Ecto neural progenitor cell (in vitro differentiated cells): ENCODE data around the gene MBD3L3.
"Not testable (repeated sequence)": the region's sequence is repeated elsewhere in the genome, so short reads cannot be mapped to it uniquely, and the experiment has no call there.

Experiments used
- DNase-seq: peaks from one replicate; pipeline ENCODE4 v3.0.0-alpha.2; 2018; ENCODE audit warnings: low spot score

The MBD3L3 gene

DNA sequence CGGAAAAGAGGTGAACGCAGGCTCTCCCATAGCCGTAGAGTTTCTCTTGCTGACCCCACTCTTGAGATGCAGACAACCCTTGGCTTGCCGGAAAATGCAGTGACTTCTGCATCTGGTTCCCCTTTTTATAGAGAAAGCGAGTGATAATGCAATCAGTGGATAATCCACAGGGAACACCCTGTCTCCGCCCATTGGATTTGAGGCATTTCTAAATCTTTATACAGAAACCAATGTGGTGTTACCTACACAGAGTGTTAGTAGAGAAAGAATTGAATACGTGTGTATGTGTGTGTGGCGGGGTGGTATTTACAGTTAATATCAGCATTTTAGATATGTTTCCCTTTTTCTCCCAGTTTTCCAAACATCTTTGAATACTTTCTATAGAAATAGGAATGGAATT is at the start of gene MBD3L3:
MBD3L3 (minus strand) TSS at position 101 of the 400 bp plus-strand sequence; CDS start at position 30, 71 bp downstream.
- DNase-seq: not testable (repeated sequence)

DNA sequence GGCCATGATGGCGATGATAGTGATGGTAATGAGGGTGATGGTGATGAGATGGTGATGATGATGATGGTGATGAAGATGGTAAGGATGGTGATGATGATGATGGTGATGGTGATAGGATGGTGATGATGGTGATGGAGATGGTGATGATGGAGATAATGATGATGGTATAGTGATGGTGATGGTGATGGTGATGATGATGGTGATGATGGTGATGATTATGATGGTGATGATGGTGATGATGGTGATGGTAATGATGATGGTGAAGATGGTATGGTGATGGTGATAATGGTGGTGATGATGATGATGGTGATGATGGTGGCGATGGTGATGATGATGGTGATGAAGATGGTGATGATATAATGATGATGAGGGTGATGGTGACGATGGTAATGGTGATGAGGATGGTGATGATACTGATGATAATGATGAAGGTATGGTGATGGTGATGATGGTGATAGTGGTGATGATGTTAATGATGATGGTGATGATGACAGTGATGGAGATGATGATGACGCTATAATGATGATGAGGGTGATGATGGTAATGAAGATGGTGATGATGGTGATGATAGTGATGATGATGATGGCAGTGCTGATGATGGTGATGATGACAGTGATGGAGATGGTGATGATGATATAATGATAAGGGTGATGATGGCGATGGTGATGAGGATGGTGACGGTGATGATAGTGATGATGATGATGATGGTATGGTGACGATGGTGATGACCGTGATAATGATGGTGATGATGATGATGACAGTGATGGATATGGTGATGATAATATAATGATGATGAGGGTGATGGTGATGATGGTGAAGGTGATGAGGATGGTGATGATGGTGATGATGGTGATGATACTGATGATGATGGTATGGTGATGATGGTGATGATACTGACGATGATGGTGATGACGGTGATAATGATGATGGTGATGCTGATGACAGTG is 48.5 kb upstream of the MBD3L3 start:
- DNase-seq: no peak

DNA sequence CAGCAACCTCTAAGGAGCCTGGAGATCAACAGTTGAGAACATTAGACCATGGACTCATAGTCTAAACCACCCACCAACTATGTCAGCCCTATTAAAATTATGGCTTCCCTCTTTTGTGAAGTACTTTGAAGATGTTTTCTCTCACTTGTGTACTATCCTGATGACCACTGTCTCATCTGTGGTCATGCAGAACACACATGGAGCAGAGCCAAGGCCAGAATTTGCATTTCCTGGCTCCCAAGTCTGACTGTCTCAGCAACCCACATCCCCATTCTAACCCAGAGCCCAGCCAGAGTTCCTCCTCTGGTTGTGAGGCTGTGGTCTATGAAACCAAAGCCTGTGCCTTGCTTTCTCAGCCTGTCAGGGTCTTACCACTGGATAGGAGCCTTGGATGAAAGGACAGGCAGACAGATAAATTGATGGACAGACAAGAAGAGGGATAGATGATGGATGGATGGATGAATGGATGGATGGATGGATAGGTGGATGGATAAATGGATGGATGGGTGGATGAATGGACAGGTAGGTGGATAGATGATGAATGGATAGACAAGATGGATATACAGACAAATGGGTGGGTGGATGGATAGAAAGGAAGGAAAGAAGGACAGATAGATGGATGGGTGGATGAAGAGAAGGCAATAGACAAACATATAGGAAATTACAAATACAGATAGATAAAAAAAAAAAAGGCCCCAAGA is 46.4 kb upstream of the MBD3L3 start:
- DNase-seq: no peak

DNA sequence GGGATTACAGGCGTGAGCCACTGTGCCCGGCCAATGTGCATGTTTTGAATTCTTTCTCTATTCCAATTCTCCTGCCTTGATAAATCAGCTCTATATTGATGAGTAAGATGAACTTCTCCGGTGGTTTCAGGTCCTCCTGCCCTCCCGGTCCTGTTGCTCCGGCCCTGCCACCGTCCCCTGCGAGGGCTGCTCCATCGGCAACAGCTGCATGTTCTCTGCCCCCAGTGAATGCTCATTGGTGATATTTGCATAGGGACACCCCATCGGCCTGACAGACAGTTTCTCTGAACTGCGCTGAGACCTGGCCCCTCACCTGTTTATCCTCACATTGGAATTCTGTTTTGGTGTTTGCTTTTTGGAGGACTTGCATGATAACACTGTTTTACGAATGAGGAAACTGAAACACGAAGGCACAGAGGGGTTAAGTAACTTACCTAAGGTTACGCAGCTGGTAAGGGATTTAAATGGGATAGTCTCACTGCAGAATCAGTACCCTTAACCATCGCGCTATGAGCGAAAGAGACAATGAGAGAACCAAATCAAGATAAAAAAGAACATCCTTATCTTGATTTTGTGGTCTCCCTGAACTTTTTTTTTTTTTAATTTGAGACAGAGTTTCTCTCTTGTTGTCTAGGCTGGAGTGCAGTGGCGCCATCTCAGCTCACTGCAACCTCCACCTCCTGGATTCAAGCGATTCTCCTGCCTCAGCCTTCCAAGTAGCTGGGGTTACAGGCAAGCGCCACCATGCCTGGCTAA is 43.2 kb upstream of the MBD3L3 start:
- no peak for DNase-seq

DNA sequence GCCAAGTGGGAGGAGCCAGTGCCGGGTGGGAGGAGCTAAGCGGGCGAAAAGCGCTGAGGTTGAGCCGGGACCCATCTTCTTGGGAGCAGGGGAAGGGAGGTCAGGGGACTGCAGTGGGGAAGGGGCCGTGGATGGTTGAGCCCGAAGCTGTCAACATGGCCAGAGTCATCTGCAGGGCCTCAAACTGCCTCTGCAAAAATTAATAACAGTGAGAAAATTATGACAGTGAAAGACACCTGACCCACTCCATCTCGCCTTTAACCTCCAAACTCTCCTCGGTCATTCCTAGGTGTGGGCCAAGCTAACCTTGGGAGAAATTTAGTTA is 41.1 kb upstream of the MBD3L3 start:
- DNase-seq: no peak

DNA sequence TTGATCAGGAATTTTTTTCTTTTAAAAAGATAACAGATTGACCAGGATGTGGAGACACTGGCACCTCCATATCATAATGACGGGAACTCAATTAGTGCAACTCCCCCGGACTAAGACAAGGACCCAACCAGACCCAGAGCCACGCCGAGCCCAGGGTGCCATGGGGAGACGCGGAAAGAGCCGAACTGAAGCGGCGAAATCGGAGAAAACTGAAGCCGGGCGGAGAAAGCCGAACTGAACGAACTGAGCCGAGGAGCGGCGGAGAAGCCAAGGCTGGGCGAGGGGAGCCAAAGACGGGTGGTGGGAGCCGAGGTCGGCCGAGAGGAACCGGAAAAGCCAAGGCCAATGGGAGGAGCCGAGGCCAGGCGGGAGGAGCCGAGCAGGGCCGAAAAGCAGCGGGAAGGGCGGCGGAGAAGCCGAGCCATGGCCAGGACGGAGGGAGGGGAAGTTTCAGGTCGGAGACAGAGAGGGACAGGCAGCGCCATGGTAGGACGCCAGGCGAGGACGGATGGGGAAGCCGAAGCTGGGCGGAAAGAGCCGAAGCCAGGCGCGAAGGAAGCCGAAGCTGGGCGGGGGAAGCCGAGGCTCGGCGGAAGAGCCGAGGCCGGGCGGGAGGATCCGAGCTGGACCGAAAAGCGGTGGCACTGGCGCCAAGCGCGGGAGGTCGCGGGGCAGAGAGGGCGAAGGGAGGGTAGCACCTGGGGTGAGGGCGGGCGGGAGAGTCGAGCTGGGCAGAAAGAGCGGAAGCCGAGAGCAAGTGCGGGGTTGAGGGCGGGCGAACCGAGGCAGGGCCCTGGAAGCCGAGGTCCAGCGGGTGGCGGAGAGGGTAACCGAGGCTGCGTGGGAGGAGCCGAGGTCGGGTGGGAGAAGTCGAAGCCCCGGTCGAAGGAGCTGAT is 40.5 kb upstream of the MBD3L3 start:
- DNase-seq: peak; percentile 95

DNA sequence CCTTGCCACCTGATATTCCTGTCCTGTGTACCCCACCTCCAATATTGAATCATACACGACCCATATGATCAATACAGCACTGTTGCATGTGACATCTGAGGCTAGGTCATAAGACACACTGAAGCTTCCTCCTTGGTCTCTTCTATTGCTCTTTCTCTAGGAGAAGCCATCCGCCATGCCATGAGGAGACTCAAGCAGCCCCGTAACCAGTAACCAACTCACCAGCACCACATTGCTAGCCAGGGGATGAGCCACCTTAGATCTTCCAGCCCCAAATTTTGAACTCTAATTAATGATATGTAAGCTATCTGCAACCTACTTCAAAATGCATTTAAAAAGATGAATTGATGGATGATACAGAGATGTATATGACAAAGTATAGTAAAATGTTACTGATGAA is 39.6 kb upstream of the MBD3L3 start:
- DNase-seq: no peak

DNA sequence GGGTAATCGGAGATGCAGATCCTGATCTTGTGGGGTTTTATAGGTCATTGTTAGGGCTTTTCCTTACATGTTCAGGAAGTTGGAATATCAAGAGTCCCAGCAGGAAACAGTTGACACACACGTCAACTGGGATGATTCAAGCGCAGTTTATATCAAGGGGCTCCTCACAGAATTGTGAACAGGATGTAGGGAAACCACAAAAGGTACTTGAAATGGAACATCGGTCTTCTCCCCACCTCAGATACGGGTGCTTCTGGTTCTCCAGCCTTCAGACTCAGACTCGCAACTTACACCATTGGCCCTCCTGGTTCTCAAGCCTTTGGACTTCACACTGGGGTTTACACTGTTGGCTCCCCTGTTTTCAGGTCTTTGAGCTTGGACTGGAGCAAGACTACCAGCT is 30.5 kb upstream of the MBD3L3 start:
- DNase-seq: no peak

DNA sequence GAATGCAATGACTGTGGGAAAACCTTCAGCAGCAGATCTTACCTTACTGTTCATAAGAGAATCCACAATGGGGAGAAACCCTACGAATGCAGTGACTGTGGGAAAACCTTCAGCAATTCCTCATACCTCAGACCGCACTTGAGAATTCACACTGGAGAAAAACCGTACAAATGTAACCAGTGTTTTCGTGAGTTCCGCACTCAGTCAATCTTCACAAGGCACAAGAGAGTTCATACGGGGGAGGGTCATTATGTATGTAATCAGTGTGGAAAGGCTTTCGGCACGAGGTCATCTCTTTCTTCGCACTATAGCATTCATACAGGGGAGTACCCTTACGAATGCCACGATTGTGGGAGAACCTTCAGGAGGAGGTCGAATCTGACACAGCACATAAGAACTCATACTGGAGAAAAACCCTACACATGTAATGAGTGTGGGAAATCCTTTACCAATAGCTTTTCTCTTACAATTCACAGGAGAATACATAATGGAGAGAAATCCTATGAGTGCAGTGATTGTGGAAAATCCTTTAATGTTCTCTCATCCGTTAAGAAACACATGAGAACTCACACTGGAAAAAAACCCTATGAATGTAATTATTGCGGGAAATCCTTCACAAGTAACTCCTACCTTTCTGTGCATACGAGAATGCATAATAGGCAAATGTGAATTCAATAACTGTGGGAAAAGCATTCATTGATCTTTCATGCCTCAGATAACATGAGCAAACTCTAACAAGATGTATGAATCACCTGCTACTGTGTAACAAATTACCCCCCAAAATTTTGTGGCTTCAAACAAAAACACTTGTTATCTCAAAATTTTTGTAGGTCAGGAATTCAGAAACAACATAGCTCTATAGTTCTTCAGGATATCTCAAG is 24.8 kb upstream of the MBD3L3 start:
- DNase-seq: no peak

DNA sequence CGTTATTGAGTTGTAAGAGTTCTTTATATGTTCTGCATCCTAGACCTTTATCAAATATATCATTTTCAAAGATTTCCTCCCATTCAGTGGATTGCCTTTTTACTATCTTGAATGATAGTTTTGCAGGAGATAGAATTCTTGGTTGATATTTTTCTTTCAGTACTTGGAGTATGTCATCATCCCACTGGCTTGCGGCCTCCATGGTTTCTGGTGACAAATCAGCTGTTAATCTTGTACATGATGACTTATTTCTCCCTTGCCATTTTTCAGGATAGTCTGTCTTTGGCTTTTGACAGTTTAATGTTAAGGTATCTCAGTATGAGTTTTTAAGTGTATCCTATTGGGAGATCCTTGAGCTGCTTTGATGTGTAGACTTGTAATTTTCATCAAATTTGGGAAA is 19.5 kb upstream of the MBD3L3 start:
- no peak for DNase-seq

DNA sequence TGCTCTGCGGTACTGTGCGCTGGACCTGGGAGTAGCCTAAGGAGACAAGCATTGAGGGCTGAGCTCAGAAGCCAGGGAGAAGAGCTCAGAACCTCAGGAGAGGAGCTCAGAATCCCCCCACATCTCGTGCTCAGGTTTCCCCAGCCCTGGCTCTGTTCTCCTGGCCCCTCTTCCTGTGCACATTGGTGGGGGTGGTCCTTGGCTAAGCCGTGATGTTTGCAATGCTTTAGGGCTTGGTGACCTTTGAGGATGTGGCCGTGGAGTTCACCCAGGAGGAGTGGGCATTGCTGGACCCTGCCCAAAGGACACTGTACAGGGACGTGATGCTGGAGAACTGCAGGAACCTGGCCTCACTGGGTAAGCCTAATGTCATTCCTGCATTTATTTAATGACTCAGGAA is 17.7 kb upstream of the MBD3L3 start:
- DNase-seq: no peak

DNA sequence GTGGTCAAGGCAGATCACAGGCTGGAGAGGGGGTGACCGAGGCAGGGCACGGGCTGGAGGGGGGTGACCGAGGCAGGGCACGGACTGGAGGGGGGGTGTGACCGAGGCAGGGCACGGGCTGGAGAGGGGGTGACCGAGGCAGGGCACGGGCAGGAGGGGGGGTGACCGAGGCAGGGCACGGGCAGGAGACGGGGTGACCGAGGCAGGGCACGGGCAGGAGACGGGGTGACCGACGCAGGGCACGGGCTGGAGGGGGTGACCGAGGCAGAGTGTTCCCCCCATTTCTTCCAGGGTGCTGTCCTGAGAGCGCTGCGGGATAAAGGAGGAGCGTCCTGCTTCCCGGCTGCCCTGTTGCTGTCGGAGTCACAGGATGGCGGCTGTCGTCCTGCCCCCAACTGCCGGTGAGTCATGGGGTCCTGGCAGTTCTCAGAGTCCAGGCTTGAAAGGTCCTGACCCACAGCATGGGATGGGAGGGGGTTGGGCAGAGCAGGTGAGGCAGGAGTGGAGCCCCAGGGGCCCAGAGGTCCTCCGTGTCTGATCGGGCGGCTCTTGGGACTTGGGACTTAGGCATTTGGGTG is 16.3 kb upstream of the MBD3L3 start:
- no peak for DNase-seq

DNA sequence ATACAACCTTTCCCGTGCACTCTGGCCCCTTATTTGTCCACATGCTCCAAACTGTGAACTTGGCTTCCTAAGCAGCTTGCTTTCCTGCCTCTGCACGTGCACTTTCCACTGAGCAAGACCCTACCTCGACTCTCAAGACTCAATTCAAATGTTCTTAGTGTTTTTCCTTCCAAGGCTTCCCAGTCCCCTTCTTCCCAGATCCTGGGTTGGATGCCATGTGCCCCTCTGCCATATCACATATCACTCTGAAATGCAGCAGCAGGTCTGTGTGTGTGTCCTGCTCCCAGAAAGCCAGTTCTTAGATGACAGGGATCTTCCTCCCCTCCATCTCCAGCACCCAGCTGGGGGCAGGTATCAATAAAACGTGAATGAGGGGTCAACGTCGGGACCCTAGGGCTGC is 14.1 kb upstream of the MBD3L3 start:
- peak; percentile 15 for DNase-seq

DNA sequence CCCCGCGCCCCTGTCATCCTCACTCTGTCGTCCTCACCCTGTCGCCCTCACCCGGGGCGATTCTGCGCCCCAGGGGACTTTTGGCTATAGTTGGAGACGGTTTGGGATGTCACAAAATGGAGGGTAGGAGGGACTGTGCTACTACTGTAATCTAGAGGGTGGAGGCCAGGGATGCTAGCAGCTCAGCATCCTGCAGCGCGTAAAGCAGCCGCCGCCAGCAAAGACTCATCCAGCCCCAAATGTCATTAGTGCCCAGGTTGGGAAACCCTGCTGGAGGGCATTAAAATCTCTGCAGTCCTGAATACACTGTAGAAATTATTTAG is 11.4 kb upstream of the MBD3L3 start:
- no peak for DNase-seq

DNA sequence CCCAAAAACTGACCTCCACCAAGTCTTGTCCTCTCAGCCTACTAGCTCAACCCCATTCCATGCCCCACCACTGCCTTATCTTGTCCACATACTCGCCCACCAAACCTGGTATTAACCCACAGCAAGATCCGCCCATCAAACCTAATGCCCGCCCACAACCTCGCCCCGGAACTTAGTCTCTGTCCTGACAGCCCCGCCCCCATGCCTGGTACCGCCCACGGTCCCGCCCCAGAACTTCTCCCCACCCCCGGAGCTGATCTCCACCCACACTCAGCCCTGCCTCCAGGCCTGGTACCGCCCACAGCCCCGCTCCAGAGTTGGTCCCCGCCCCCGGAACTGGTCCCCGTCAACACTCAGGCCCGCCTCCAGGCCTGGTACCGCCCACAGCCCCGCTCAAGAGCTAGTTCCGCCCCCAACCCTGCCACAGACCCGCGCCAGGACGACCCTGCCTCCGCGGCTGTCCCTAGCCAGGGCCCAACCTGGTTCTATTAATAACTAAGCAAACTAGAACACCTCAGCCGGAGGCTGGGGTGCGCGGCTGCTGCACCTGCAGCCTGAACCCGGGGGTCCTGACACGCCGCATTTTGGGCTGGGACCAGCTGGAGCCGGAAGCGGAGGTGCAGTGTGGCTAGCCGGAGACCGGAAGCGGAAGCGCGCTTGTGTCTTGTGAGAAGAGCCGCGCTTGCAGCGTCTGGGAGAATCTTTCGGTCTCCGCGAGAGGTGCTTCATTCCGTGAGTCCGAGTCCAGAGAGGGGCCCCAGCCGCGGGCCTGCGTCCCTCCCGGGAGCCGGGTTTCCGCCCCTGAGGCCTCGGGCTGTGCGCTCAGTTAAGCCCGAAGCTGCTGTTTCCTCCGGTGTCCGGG is 10.8 kb upstream of the MBD3L3 start, which contains the start of gene ZNF557:
ZNF557 (plus strand) TSS at position 662 of the 862 bp plus-strand sequence. CDS start 5,372 bp downstream, outside the sequence.
- DNase-seq: peak; percentile 97

DNA sequence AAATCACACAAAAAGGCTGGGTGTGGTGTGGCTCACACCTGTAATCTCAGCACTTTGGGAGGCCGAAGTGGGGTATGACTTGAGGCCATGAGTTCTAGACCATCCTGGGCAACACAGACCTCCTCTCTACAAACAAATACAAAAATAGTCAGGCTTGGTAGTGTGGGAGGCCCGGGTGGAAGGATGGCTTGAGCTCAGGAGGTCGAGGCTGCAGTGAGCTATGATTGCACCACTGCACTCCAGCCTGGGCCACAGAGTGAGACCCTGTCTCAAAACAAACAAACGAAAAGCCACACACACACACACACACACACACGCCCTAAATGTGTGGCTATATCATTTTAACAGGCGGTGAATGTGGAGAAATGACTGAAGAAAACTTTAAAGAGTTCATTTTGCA is 10.1 kb upstream of the MBD3L3 start:
- peak; percentile 19 for DNase-seq

DNA sequence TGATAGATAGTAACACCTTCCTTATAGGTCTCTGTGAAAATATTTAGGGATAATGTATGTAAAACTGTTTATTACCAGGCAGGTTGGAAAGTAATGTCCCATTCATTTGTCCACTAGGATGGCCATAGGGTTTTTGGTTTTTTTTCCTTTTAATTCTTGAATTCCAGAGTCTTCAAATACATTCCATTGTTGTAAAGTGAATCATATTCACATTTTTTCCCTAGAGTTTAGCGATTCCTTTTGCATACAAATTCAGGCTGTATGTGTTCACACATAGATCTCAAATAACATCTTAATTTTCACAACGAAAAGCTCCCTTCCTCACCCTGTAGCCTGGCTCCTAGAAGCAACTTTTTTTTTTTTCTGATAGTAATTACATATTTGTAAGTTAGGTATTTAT is 9.2 kb upstream of the MBD3L3 start:
- DNase-seq: no peak

DNA sequence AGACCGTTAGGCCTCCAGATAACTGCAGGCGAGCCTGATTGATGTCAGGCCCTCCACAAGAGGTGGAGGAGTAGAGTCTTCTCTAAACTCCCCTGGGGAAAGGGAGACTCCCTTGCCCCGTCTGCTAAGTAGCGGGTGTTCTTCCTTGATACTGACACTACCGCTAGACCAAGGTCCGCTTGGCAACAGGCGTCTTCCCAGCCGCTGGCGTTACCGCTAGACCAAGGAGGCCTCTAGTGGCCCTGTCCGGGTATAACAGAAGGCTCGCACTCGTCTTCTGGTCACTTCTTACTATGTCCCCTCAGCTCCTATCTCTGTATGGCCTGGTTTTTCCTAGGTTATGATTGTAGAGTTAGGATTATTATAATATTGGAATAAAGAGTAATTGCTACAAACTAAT is 8.6 kb upstream of the MBD3L3 start:
- peak; percentile 46 for DNase-seq

DNA sequence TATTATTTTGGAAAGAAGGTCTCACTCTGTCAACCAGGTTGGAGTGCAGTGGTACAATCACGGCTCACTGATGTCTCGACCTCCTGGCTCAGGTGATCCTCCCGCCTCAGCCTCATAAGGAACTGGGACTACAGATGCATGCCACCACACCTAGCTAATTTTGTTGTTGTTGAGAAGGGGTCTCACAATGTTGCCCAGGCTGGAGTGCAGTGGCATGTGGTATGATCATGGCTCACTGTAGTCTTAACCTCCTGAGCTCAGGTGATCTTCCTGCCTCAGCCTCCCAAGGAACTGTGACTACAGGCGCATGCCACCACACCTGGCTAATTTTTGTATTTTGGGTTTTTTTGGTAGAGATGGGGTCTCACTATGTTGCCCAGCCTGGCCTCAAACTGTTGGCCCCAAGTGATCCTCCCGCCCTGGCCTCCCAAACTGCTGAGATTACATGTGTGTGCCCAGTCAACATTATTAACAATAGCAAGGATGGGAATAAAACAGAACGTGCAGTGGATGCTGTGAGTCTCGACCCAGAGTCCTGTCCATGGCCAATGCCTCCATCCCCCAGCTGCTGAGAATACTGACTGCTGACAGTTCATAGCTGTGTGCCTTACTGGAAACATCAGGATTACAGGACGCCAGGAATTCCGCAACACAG is 5.4 kb upstream of the MBD3L3 start:
- no peak for DNase-seq
